SU-DHL-6 (cell line): Measurements from ENCODE around the gene GBF1.

Source experiments
- H2AFZ ChIP-seq: fragments of 200-600 bp; sonication (generic); 2 replicates; pipeline ENCODE4 v1.6.1; 2014; ENCODE audit warnings: low read depth, mild to moderate bottlenecking, moderate library complexity, mixed read lengths, antibody characterized with exemption, low read length; ENCODE audit not compliant: severe bottlenecking
- H3F3A ChIP-seq: fragments of 200-600 bp; shearing (Covaris generic); 2 replicates; pipeline ENCODE4 v1.6.0; 2016; ENCODE audit warnings: antibody characterized with exemption, mild to moderate bottlenecking; ENCODE audit not compliant: insufficient read depth
- H3K27ac ChIP-seq: fragments of 200-600 bp; sonication (generic); 2 replicates; pipeline ENCODE4 v1.5.1; 2016; ENCODE audit warnings: low read depth, mild to moderate bottlenecking, low read length, moderate library complexity, mixed read lengths
- H3K27me3 ChIP-seq: fragments of 200-600 bp; sonication (generic), shearing (Covaris generic); 2 replicates; pipeline ENCODE4 v1.6.0; 2014; ENCODE audit warnings: mild to moderate bottlenecking, low read length
- H3K36me3 ChIP-seq: fragments of 200-600 bp; sonication (generic); 2 replicates; pipeline ENCODE4 v1.6.1; 2014; ENCODE audit warnings: mild to moderate bottlenecking, low read length, mixed read lengths
- H3K4me2 ChIP-seq: fragments of 300-600, 200-600 bp; shearing (Covaris generic), sonication (generic); 2 replicates; pipeline ENCODE4 v1.6.0; 2014; ENCODE audit warnings: low read length, low read depth, mild to moderate bottlenecking; ENCODE audit not compliant: poor library complexity, severe bottlenecking
- H3K4me3 ChIP-seq: fragments of 200-600 bp; sonication (generic); 2 replicates; pipeline ENCODE4 v1.5.1; 2014; ENCODE audit warnings: antibody characterized with exemption, low read length, mild to moderate bottlenecking, mixed read lengths; ENCODE audit not compliant: insufficient read depth, poor library complexity, severe bottlenecking
- H3K79me2 ChIP-seq: fragments of 200-600 bp; sonication (generic); 2 replicates; pipeline ENCODE4 v1.6.1; 2014; ENCODE audit warnings: mild to moderate bottlenecking, low read length, moderate library complexity; ENCODE audit not compliant: insufficient read depth
- H3K9ac ChIP-seq: fragments of 200-600 bp; sonication (generic); 2 replicates; pipeline ENCODE4 v1.7.0; 2014; ENCODE audit warnings: mild to moderate bottlenecking, low read length
- H3K9me2 ChIP-seq: fragments of 200-600 bp; sonication (generic); replicated peaks from 2 replicates; pipeline ENCODE4 v1.6.1; 2014; ENCODE audit warnings: low read length; ENCODE audit not compliant: insufficient read depth
- H3K9me3 ChIP-seq: fragments of 200-600 bp; sonication (generic); 2 replicates; pipeline ENCODE4 v1.6.1; 2014; ENCODE audit warnings: low read length, mixed read lengths; ENCODE audit not compliant: insufficient read depth
- H4K20me1 ChIP-seq: fragments of 200-600 bp; sonication (generic); 2 replicates; pipeline ENCODE4 v1.6.1; 2014; ENCODE audit warnings: low read depth, mild to moderate bottlenecking, antibody characterized with exemption, low read length, moderate library complexity, mixed read lengths
- CTCF ChIP-seq: fragments of 200-600 bp; sonication (generic); IDR thresholded peaks from one replicate; pipeline ENCODE4 v1.5.1; 2017; ENCODE audit warnings: antibody characterized with exemption, mild to moderate bottlenecking, low read length, moderate library complexity; ENCODE audit not compliant: insufficient read depth, poor library complexity, severe bottlenecking
- EZH2phosphoT487 ChIP-seq: fragments of 200-600 bp; sonication (generic), shearing (Covaris generic); conservative IDR thresholded peaks from 2 replicates; pipeline ENCODE4 v1.6.1; 2018; ENCODE audit warnings: mild to moderate bottlenecking, antibody characterized with exemption, low read length, moderate library complexity, mixed read lengths

GBF1 gene

GRCh38 chr10:102404361-102405107 lies 159.2 kb downstream of the GBF1 start:
- Histone ChIP-seq H3K79me2 (no peaks in the 10 kb centered on the region), H3F3A (no peaks in the 10 kb centered on the region), H3K9me3 (no peaks in the 10 kb centered on the region), H2AFZ (no peak overlapping the region), H3K9me2 (no peaks in the 10 kb centered on the region), H3K4me3 (no peak overlapping the region), H3K36me3 (no peaks in the 10 kb centered on the region), H3K4me2 (no peak overlapping the region), H3K9ac (no peak overlapping the region), H3K27me3 (no peaks in the 10 kb centered on the region), H3K27ac (no peak overlapping the region), H4K20me1 (no peaks in the 10 kb centered on the region)
- no peak for TF ChIP-seq CTCF
- no peak for TF ChIP-seq EZH2phosphoT487

- Histone ChIP-seq H3K27ac (no peak overlapping the region), H3K9ac (no peak overlapping the region), H3K79me2 (no peaks in the 10 kb centered on the region), H3K9me3 (no peaks in the 10 kb centered on the region), H3K4me3 (no peak overlapping the region), H3F3A (no peaks in the 10 kb centered on the region), H3K36me3 (no peaks in the 10 kb centered on the region), H3K4me2 (no peak overlapping the region), H4K20me1 (no peaks in the 10 kb centered on the region), H3K27me3 (no peaks in the 10 kb centered on the region), H3K9me2 (no peaks in the 10 kb centered on the region), H2AFZ (no peak overlapping the region)
- TF ChIP-seq EZH2phosphoT487 (no peak), CTCF (no peak)
These were observed 159.8 kb downstream of the GBF1 start for GRCh38 chr10:102405108-102405571.

GRCh38 chr10:102405632-102406031 lies 160.3 kb downstream of the GBF1 start:
- Histone ChIP-seq H3K9me3 (no peaks in the 10 kb centered on the region), H3K4me3 (no peak overlapping the region), H3K27me3 (no peaks in the 10 kb centered on the region), H3K9ac (no peak overlapping the region), H2AFZ (no peak overlapping the region), H3K27ac (no peak overlapping the region), H3F3A (no peaks in the 10 kb centered on the region), H3K4me2 (no peak overlapping the region), H3K36me3 (no peaks in the 10 kb centered on the region), H4K20me1 (no peaks in the 10 kb centered on the region), H3K9me2 (no peaks in the 10 kb centered on the region), H3K79me2 (no peaks in the 10 kb centered on the region)
- TF ChIP-seq CTCF (no peak), EZH2phosphoT487 (no peak)
